Panc1 (cell line): ENCODE measurements around the gene PCNX2. TPM values are rescaled to one million over a fixed set of nuclear protein-coding genes. Genes with fewer than 3 reads are reported as not detected.

Experiments used
- ATAC-seq: fragments of 200-7000 bp; cut with Tn5 transposase; 2 replicates; pipeline ENCODE4 v1.9.1; 2020; ENCODE audit warnings: mild to moderate bottlenecking, moderate library complexity
- BruUV-seq: library from RNA; stranded (reverse); fragments of 400-500 nt; replicated peaks from 2 replicates; lab custom pipeline; 2021; lab: Mats Ljungman, UMichigan
- CTCF ChIA-PET: fragments of 300-600 bp; sonication (Branson Sonifier 250); formaldehyde crosslinking; loops from one replicate; lab custom pipeline; 2022; ENCODE audit warnings: antibody characterized with exemption; lab: Charles Lee
- POLR2A ChIA-PET: fragments of 300-600 bp; sonication (Branson Sonifier 250); formaldehyde crosslinking; loops from one replicate; lab custom pipeline; 2022; ENCODE audit warnings: antibody characterized with exemption; lab: Charles Lee
- DNase-seq: peaks from one replicate; pipeline ENCODE4 v3.0.0-alpha.2; 2010; ENCODE audit warnings: low read depth, low spot score
- H3K27ac ChIP-seq: 2 replicates; pipeline ENCODE4 v1.5.1; 2011; ENCODE audit warnings: mild to moderate bottlenecking, low read length, inconsistent platforms
- H3K27me3 ChIP-seq: fragments of 200-500 bp; sonication (Bioruptor generic); 2 replicates; pipeline ENCODE4 v1.6.0; 2014; ENCODE audit warnings: low read length, inconsistent platforms; ENCODE audit not compliant: control insufficient read depth, insufficient read depth
- H3K36me3 ChIP-seq: fragments of 200-500 bp; sonication (Bioruptor generic); 2 replicates; pipeline ENCODE4 v1.5.1; 2014; ENCODE audit warnings: inconsistent platforms, mild to moderate bottlenecking, low read length, moderate library complexity; ENCODE audit not compliant: control insufficient read depth, insufficient read depth
- H3K4me1 ChIP-seq: 2 replicates; pipeline ENCODE4 v1.5.1; 2011; ENCODE audit warnings: inconsistent platforms, mild to moderate bottlenecking, low read length, moderate library complexity; ENCODE audit not compliant: control insufficient read depth, insufficient read depth
- H3K4me3 ChIP-seq, 2 experiments: 2 replicates each; pipeline ENCODE4 v1.5.1; 2011 to 2012; ENCODE audit warnings: low read depth in 2 of 2, low read length in 2 of 2, mild to moderate bottlenecking in 2 of 2, inconsistent platforms in 1 of 2, moderate library complexity in 1 of 2
- H3K9me3 ChIP-seq: fragments of 200-500 bp; sonication (Bioruptor generic); 2 replicates; pipeline ENCODE4 v1.5.1; 2014; ENCODE audit warnings: low read depth, mild to moderate bottlenecking, inconsistent platforms, low read length, moderate library complexity; ENCODE audit not compliant: control insufficient read depth, insufficient read depth
- CTCF ChIP-seq: fragments of 450-650 bp; IDR thresholded peaks from 2 replicates; pipeline ENCODE4 v1.5.1; 2017; ENCODE audit warnings: mild to moderate bottlenecking
- POLR2AphosphoS5 ChIP-seq: IDR thresholded peaks from 2 replicates; pipeline ENCODE4 v1.6.1; 2012; ENCODE audit warnings: mild to moderate bottlenecking, low read depth, low read length, moderate library complexity
- REST ChIP-seq, 2 experiments: IDR thresholded peaks; 2 replicates each; pipeline ENCODE4 v1.6.1; 2011 to 2012; ENCODE audit warnings: low read depth in 2 of 2, control low read depth in 1 of 2, low read length in 1 of 2, mild to moderate bottlenecking in 1 of 2, moderate library complexity in 1 of 2; ENCODE audit not compliant: insufficient read depth in 1 of 2
- SIN3A ChIP-seq: IDR thresholded peaks from 2 replicates; pipeline ENCODE4 v1.6.1; 2012; ENCODE audit warnings: low read depth, mild to moderate bottlenecking, low read length, moderate library complexity, borderline replicate concordance; ENCODE audit not compliant: insufficient read depth
- TCF7L2 ChIP-seq: IDR thresholded peaks from 2 replicates; pipeline ENCODE4 v1.6.1; 2011; ENCODE audit warnings: mild to moderate bottlenecking, low read depth, low read length, inconsistent platforms
- in situ Hi-C: cut with HindIII; loops from 2 replicates; pipeline ENCODE4 v1.10.0; 2016; ENCODE audit warnings: low sequenced_read_pairs, low pct_unique_long_range_greater_than_20kb
- intact Hi-C: fragments of 100-400 bp; cut with micrococcal nuclease; formaldehyde crosslinking; loops from one replicate; pipeline ENCODE4 v1.10.0; 2022; ENCODE audit not compliant: unreplicated experiment
- total RNA-seq: library from RNA; stranded (reverse); gene quantifications from one replicate; pipeline ENCODE4 v1.2.1, GENCODE V29; 2021; ENCODE audit not compliant: unreplicated experiment

The PCNX2 gene
- total RNA-seq, 1 experiment from 2014 or later: 2.6 TPM

GRCh38 chr1:233253231-233253831 is 42.2 kb downstream of the PCNX2 start:
- POLR2A ChIA-PET: no interaction called here
- H3K27me3 ChIP-seq: no peaks in the 10 kb centered on the region
- TF ChIP-seq CTCF (no peak), POLR2AphosphoS5 (no peak), REST (IDR thresholded peaks at IDR 0.05; ENCODE audit: insufficient read depth in 1 of 2, low read depth in 2 of 2, low read length in 1 of 2) (no peak), TCF7L2 (no peak), SIN3A (no peak)
- DNase-seq (no peak), ATAC-seq (no peak)
- no TSS peak for BruUV-seq
- H3K36me3 ChIP-seq: no peaks in the 10 kb centered on the region
- intact Hi-C loops: no loop called here
- no peaks in the 10 kb centered on the region; the same call in 1 of the 2 replicates for H3K4me1 ChIP-seq
- CTCF ChIA-PET: interaction anchor here (0.7 kb wide), 1 partner anchor 1162 kb away, joined by 3 read pairs; no protein-coding TSS in a partner anchor
- in situ Hi-C loops: no loop called here
- H3K4me3 ChIP-seq: no peak overlapping the region
- H3K9me3 ChIP-seq: no peaks in the 10 kb centered on the region
- no peak overlapping the region for H3K27ac ChIP-seq

GRCh38 chr1:233252441-233252840 is 43.1 kb downstream of the PCNX2 start:
- no peaks in the 10 kb centered on the region for H3K9me3 ChIP-seq
- intact Hi-C loops (no loop called here), in situ Hi-C loops (no loop called here)
- BruUV-seq: no TSS peak
- CTCF ChIA-PET: interaction anchor here (0.7 kb wide), 1 partner anchor 1161 kb away, joined by 3 read pairs; no protein-coding TSS in a partner anchor
- no peaks in the 10 kb centered on the region; the same call in 1 of the 2 replicates for H3K4me1 ChIP-seq
- no peak overlapping the region for H3K4me3 ChIP-seq
- TF ChIP-seq SIN3A: no peak
- no peak for TF ChIP-seq POLR2AphosphoS5
- TF ChIP-seq REST (IDR thresholded peaks at IDR 0.05; ENCODE audit: insufficient read depth in 1 of 2, low read depth in 2 of 2, low read length in 1 of 2): no peak
- TF ChIP-seq CTCF: no peak
- TF ChIP-seq TCF7L2: no peak
- DNase-seq (no peak), ATAC-seq (no peak)
- no peaks in the 10 kb centered on the region for H3K27me3 ChIP-seq
- H3K36me3 ChIP-seq: no peaks in the 10 kb centered on the region
- POLR2A ChIA-PET: no interaction called here
- no peak overlapping the region for H3K27ac ChIP-seq
